Nephron progenitor cell (in vitro differentiated cells): ENCODE results near the gene DLL1.
A peak's percentile ranks its signal among the peaks of the same experiment; 100 is the strongest.

Experiments
- DNase-seq: peaks from one replicate; pipeline ENCODE4 v3.0.0; 2021
- H3K27ac Mint-ChIP-seq: 2 replicates; pipeline ENCODE4 v1.8.0; 2021; ENCODE audit warnings: mild to moderate bottlenecking, moderate library complexity, mixed read lengths
- H3K27me3 Mint-ChIP-seq: 2 replicates; pipeline ENCODE4 v1.8.0; 2021; ENCODE audit warnings: mild to moderate bottlenecking, low read depth, mixed read lengths; ENCODE audit not compliant: poor library complexity
- H3K36me3 Mint-ChIP-seq: 2 replicates; pipeline ENCODE4 v1.8.0; 2021; ENCODE audit warnings: low read depth, mixed read lengths
- H3K4me1 Mint-ChIP-seq: 2 replicates; pipeline ENCODE4 v1.8.0; 2021; ENCODE audit warnings: mixed read lengths
- H3K4me3 Mint-ChIP-seq: 2 replicates; pipeline ENCODE4 v1.8.0; 2021; ENCODE audit warnings: mild to moderate bottlenecking, moderate library complexity, mixed read lengths
- H3K9me3 Mint-ChIP-seq: 2 replicates; pipeline ENCODE4 v1.8.0; 2021; ENCODE audit warnings: mild to moderate bottlenecking, moderate library complexity, mixed read lengths
- TF ChIP-seq, protein P1 (sequence below): fragments of 200-600 bp; sonication (generic); IDR thresholded peaks from 2 replicates; pipeline ENCODE4 v1.5.0; 2021; ENCODE audit warnings: antibody characterized with exemption

Gene DLL1

DNA sequence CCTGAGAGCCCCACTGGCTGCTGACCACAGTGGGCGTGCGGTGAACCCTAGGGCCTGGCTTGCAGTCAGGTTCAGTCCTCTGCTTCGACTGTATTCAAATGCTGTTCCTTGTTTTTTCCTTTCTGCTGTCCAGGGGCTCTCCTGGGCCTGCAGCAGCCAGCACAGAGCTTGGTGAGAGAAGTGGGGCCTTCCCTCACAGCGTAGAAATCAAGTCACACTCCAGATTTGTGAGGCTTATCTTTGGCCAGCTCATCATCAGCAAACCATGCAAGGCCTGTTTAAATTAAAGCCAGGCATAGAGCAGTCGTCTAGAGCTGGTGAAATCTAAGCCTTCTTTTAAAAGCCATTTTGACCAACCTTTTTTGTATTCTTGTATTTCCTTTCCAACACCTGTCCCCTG lies 24.1 kb upstream of the DLL1 start:
- H3K36me3 Mint-ChIP-seq: peaks cover 57% of the 10 kb centered on the region
- no peaks in the 10 kb centered on the region for H3K9me3 Mint-ChIP-seq
- TF ChIP-seq, protein P1, sequence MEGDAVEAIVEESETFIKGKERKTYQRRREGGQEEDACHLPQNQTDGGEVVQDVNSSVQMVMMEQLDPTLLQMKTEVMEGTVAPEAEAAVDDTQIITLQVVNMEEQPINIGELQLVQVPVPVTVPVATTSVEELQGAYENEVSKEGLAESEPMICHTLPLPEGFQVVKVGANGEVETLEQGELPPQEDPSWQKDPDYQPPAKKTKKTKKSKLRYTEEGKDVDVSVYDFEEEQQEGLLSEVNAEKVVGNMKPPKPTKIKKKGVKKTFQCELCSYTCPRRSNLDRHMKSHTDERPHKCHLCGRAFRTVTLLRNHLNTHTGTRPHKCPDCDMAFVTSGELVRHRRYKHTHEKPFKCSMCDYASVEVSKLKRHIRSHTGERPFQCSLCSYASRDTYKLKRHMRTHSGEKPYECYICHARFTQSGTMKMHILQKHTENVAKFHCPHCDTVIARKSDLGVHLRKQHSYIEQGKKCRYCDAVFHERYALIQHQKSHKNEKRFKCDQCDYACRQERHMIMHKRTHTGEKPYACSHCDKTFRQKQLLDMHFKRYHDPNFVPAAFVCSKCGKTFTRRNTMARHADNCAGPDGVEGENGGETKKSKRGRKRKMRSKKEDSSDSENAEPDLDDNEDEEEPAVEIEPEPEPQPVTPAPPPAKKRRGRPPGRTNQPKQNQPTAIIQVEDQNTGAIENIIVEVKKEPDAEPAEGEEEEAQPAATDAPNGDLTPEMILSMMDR: no peak
- peaks cover 29% of the 10 kb centered on the region for H3K4me1 Mint-ChIP-seq
- H3K27ac Mint-ChIP-seq: no peak overlapping the region
- no peak for DNase-seq
- H3K4me3 Mint-ChIP-seq: no peak overlapping the region
- H3K27me3 Mint-ChIP-seq: peaks cover 2% of the 10 kb centered on the region

DNA sequence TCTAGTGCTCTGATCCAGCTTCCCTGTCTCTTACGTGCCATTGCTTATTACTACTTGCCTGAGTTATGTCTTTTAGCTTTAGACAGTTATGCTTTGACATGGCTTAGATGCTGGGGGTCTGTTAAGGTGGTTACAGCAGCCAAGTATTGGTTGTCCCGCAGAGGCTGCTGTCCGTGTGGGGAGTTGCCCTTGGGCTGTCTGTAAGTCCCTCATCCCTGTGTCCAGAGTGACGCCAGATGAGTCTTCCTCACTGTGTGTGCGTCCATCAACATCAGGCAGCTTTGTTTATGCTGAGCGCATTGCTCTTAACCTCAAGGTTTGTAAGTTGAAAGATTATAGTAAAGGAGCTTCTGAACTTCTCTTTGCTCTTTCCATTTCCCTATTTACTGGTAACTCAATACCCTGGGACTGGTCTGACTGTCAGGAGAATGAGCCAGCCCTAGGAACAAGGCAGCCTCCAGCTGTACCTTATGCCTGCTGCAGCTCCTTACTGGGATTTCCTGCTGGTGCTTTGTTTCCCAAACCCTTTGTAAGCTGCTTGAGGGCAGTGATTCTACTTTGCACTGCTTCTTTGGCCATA lies 22.9 kb upstream of the DLL1 start:
- H3K4me1 Mint-ChIP-seq: peaks cover 30% of the 10 kb centered on the region
- DNase-seq: no peak
- TF ChIP-seq, protein P1: no peak
- no peak overlapping the region for H3K4me3 Mint-ChIP-seq
- H3K27ac Mint-ChIP-seq: peak overlapping the region; percentile 62
- peaks cover 2% of the 10 kb centered on the region for H3K27me3 Mint-ChIP-seq
- no peaks in the 10 kb centered on the region for H3K9me3 Mint-ChIP-seq
- H3K36me3 Mint-ChIP-seq: peaks cover 46% of the 10 kb centered on the region

DNA sequence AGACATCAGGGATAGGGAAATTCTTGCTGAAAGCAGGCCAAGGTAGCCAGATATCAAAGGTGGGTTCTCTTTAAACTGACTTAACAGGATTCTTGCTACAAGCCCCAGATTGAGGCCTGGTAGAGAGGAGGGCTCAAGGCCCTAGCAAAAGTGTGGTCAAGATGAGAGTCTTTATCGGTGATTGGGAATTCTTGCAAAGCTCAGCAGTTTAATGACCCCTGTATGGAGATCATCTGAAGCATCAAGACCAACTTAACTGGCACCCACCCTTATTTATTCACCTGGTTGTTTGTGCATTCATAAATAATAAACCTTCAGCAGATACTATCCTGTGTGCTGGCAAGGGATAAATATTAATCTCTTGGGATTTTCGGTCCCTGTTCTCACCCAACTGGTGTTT lies 22.0 kb upstream of the DLL1 start:
- peaks cover 40% of the 10 kb centered on the region for H3K4me1 Mint-ChIP-seq
- H3K27me3 Mint-ChIP-seq: peaks cover 2% of the 10 kb centered on the region
- no peak overlapping the region for H3K4me3 Mint-ChIP-seq
- TF ChIP-seq, protein P1: no peak
- no peak for DNase-seq
- peaks cover 40% of the 10 kb centered on the region for H3K36me3 Mint-ChIP-seq
- no peaks in the 10 kb centered on the region for H3K9me3 Mint-ChIP-seq
- H3K27ac Mint-ChIP-seq: peak overlapping the region; percentile 24

DNA sequence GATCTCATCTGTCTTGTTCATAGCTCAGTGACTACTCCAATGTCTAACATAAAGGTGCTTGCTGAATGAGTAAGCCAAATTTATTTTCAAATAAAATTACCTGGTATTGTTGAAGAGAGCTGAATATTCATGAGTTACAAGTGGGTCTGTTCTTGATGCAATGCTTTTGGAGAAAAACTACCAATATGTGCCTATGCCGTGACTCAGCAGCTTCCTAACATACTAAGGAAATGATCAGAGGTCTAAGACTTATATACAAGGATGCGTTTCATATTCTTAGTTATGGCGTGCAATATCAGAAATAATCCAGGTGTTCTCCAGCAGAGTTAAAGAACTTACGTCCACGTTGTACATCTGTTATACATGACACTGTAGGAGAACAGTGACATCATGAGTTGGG lies 20.8 kb upstream of the DLL1 start:
- H3K4me3 Mint-ChIP-seq: no peak overlapping the region
- H3K36me3 Mint-ChIP-seq: peaks cover 29% of the 10 kb centered on the region
- H3K4me1 Mint-ChIP-seq: peaks cover 51% of the 10 kb centered on the region
- TF ChIP-seq, protein P1: no peak
- H3K27me3 Mint-ChIP-seq: peaks cover 2% of the 10 kb centered on the region
- no peak for DNase-seq
- no peaks in the 10 kb centered on the region for H3K9me3 Mint-ChIP-seq
- H3K27ac Mint-ChIP-seq: peak overlapping the region; percentile 94

DNA sequence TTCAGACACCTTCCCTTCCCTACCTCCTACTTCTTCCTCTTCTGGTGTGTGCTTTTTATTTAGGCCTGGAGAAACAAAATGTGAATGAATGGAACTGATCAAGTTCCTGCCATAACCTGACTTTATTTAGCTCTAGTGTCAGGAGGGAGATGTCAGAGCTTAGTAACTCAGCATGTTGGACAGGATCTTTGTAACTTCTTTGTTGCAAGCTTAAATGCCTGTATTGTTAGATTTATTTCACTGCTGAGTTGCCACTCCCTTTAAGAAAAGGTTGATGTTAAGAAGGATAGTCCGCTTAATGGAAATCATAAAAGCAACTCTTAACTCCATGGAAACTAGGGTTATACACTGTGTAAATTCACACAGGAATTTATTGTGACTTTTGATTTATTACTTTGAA lies 17.9 kb upstream of the DLL1 start:
- peaks cover 46% of the 10 kb centered on the region for H3K4me1 Mint-ChIP-seq
- H3K27ac Mint-ChIP-seq: no peak overlapping the region
- H3K36me3 Mint-ChIP-seq: peaks cover 29% of the 10 kb centered on the region
- H3K9me3 Mint-ChIP-seq: peaks cover 13% of the 10 kb centered on the region
- peaks cover 2% of the 10 kb centered on the region for H3K27me3 Mint-ChIP-seq
- TF ChIP-seq, protein P1: no peak
- no peak for DNase-seq
- peak overlapping the region; percentile 95 for H3K4me3 Mint-ChIP-seq

DNA sequence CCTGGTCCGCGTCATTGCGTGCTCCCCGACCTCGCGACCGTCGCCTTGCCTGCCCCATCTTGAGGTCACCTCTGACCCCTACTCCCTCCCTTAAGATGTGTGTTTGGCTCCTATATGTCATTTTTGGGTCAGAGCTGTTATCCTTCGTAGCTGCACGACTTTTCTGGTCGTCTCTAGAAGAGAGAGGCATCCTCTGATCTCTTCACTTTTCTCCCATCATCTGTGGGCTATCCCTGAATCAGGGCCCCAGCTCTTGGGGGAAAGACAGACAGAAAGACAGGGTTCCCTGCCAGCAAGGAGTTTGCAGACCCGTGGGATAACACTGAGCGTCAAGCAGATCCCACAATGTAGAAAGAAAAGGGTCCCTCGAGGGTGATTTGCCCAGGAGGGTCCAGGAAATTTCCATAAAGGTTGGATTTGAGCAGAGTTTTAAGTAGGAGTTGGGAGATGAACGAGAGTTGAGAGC lies 16.2 kb upstream of the DLL1 start:
- peaks cover 44% of the 10 kb centered on the region for H3K36me3 Mint-ChIP-seq
- no peaks in the 10 kb centered on the region for H3K27me3 Mint-ChIP-seq

More for the DNA sequence above, 16.2 kb upstream of the DLL1 start:
- peak overlapping the region; percentile 93 for H3K27ac Mint-ChIP-seq
- H3K9me3 Mint-ChIP-seq: peaks cover 30% of the 10 kb centered on the region
- H3K4me1 Mint-ChIP-seq: peaks cover 31% of the 10 kb centered on the region
- peak overlapping the region; percentile 95 for H3K4me3 Mint-ChIP-seq
- TF ChIP-seq, protein P1: no peak
- no peak for DNase-seq
